ENCODE measurements around the gene THAP4.

The THAP4 gene

DNA sequence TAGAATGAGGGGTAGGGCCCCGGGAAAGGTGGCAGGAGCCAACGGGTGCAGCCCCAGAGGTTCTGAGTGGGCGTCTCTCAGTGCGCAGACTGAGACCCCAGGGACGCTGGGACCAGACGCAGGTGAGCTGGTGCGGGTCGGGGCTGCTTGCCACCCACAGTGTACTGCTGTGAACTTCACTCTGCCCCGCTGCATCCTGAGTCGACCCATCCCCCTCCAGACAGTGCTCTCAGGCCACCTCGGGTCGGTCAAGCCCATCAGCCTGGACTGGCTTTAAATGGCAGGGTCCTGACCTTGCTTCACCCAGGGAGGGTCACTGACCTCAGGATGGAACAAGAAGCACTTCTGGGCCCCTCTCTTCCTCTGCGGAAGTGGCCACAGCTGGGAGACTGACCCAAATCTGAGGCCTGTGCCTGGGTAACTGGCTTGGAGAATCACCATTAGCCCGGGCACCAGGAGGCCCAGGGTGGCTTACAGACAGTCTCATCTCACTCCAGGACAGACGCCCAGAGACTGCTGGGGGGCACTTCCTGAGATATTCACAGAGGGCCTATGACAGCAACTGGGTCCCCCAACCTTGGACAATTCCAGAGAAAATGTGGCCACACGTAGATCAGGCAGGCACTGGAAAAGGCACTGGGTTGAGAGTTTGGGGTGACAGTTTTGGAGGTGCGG is 102.1 kb downstream of the THAP4 start:
- TF ChIP-seq, protein P1, sequence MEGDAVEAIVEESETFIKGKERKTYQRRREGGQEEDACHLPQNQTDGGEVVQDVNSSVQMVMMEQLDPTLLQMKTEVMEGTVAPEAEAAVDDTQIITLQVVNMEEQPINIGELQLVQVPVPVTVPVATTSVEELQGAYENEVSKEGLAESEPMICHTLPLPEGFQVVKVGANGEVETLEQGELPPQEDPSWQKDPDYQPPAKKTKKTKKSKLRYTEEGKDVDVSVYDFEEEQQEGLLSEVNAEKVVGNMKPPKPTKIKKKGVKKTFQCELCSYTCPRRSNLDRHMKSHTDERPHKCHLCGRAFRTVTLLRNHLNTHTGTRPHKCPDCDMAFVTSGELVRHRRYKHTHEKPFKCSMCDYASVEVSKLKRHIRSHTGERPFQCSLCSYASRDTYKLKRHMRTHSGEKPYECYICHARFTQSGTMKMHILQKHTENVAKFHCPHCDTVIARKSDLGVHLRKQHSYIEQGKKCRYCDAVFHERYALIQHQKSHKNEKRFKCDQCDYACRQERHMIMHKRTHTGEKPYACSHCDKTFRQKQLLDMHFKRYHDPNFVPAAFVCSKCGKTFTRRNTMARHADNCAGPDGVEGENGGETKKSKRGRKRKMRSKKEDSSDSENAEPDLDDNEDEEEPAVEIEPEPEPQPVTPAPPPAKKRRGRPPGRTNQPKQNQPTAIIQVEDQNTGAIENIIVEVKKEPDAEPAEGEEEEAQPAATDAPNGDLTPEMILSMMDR (IDR thresholded peaks at IDR 0.05; ENCODE audit: low read depth, low read length), result no peak
- no peak overlapping the region for H3K4me3 ChIP-seq (replicated peaks in 1 of 2; ENCODE audit: low read depth in 2 of 2, low read length in 2 of 2)
- DNase-seq (ENCODE audit: low read depth in 2 of 2), result no peak
